H1 (cell line): ENCODE results near the gene TFAP2B. TPM values are rescaled to one million over a fixed set of nuclear protein-coding genes. Genes with fewer than 3 reads are reported as not detected.

ENCODE experiments used
- CTCF ChIA-PET: fragments of 300-600 bp; sonication (Branson Sonifier 250); formaldehyde crosslinking; loops from one replicate; lab custom pipeline; 2021; ENCODE audit not compliant: partially characterized antibody; lab: Charles Lee
- POLR2A ChIA-PET: fragments of 300-600 bp; sonication (Branson Sonifier 250); formaldehyde crosslinking; loops from one replicate; lab custom pipeline; 2021; ENCODE audit warnings: inconsistent platforms; ENCODE audit not compliant: partially characterized antibody; lab: Charles Lee
- DNase-seq, 2 experiments: peaks; one replicate each; pipeline versions ENCODE4 v3.0.0 to v3.0.0-alpha.2; 2010 to 2022; ENCODE audit warnings: low spot score in 2 of 2, low read depth in 1 of 2, mixed read lengths in 1 of 2
- FAIRE-seq: peaks from 2 replicates; lab custom pipeline; 2011; peaks lifted over from hg19 to GRCh38; lab: Jason Lieb, UNC
- H2AFZ ChIP-seq: 2 replicates; pipeline ENCODE4 v1.8.1; 2012; ENCODE audit warnings: low read length, inconsistent platforms
- H2AK5ac ChIP-seq: 2 replicates; pipeline ENCODE4 v1.6.1; 2013; ENCODE audit warnings: low read depth, low read length
- H2BK120ac ChIP-seq: replicated peaks from 2 replicates; pipeline ENCODE3; 2013; ENCODE audit warnings: low read depth, low read length, inconsistent platforms
- H2BK12ac ChIP-seq: 2 replicates; pipeline ENCODE4 v1.6.1; 2013; ENCODE audit warnings: low read depth, low read length
- H2BK15ac ChIP-seq: 2 replicates; pipeline ENCODE4 v1.6.1; 2013; ENCODE audit warnings: low read length
- H2BK20ac ChIP-seq: 2 replicates; pipeline ENCODE4 v1.6.1; 2013; ENCODE audit warnings: low read length
- H2BK5ac ChIP-seq: 2 replicates; pipeline ENCODE4 v1.6.1; 2013; ENCODE audit warnings: low read depth, low read length
- H3K14ac ChIP-seq: 2 replicates; pipeline ENCODE4 v1.6.1; 2013; ENCODE audit warnings: inconsistent platforms; ENCODE audit not compliant: insufficient read length
- H3K18ac ChIP-seq: 2 replicates; pipeline ENCODE4 v1.6.1; 2013; ENCODE audit warnings: low read length; ENCODE audit errors: extremely low read depth
- H3K23ac ChIP-seq: 2 replicates; pipeline ENCODE4 v1.6.1; 2013; ENCODE audit warnings: inconsistent platforms; ENCODE audit not compliant: insufficient read length
- H3K23me2 ChIP-seq: 2 replicates; pipeline ENCODE4 v1.6.1; 2013; ENCODE audit warnings: low read depth, low read length
- H3K27ac ChIP-seq: 2 replicates; pipeline ENCODE4 v1.6.1; 2011; ENCODE audit warnings: low read depth, low read length, inconsistent platforms
- H3K27me3 ChIP-seq, 4 experiments: replicated peaks in 1 of 4; 1 replicate in 1 of 4; 2 replicates in 3 of 4; pipeline versions ENCODE4 v1.6.1 to v1.8.1; 2011 to 2013; ENCODE audit warnings: low read length in 3 of 4, mild to moderate bottlenecking in 3 of 4, inconsistent platforms in 2 of 4, mixed read lengths in 2 of 4, moderate library complexity in 1 of 4; ENCODE audit not compliant: control insufficient read depth in 3 of 4, insufficient read depth in 3 of 4; ENCODE audit errors: extremely low read depth in 1 of 4
- H3K36me3 ChIP-seq, 4 experiments: 2 replicates each; pipeline versions ENCODE4 v1.6.1 to v1.8.1; 2011 to 2013; ENCODE audit warnings: mild to moderate bottlenecking in 4 of 4, low read length in 3 of 4, moderate library complexity in 2 of 4, control low read depth in 1 of 4, inconsistent platforms in 1 of 4; ENCODE audit not compliant: insufficient read depth in 4 of 4, control insufficient read depth in 2 of 4
- H3K4ac ChIP-seq: replicated peaks from 2 replicates; pipeline ENCODE3; 2013; ENCODE audit warnings: low read length, low read depth, mixed read lengths, inconsistent platforms; ENCODE audit not compliant: insufficient read length
- H3K4me1 ChIP-seq, 4 experiments: replicated peaks in 1 of 4; 1 replicate in 1 of 4; 2 replicates in 3 of 4; pipeline versions ENCODE4 v1.6.1 to v1.8.1; 2011 to 2013; ENCODE audit warnings: low read length in 3 of 4, inconsistent platforms in 2 of 4, mixed read lengths in 1 of 4; ENCODE audit not compliant: insufficient read depth in 4 of 4, control insufficient read depth in 3 of 4
- H3K4me2 ChIP-seq, 2 experiments: 2 replicates each; pipeline versions ENCODE4 v1.6.1 to v1.8.1; 2011 to 2013; ENCODE audit warnings: low read depth in 2 of 2, low read length in 2 of 2, control low read depth in 1 of 2, inconsistent platforms in 1 of 2, mild to moderate bottlenecking in 1 of 2; ENCODE audit not compliant: insufficient read depth in 1 of 2
- H3K4me3 ChIP-seq, 4 experiments: fragments of 200-600, 300-600 bp in 1 of 4; sonication (generic), shearing (Covaris generic), sonication (Bioruptor Twin) in 1 of 4; 2 replicates each; pipeline versions ENCODE4 v1.5.1 to v1.8.1; 2011 to 2016; ENCODE audit warnings: low read length in 4 of 4, low read depth in 3 of 4, control low read depth in 2 of 4, inconsistent platforms in 2 of 4, mild to moderate bottlenecking in 2 of 4, mixed read lengths in 1 of 4, moderate library complexity in 1 of 4; ENCODE audit not compliant: insufficient read depth in 2 of 4; ENCODE audit errors: extremely low read depth in 1 of 4
- H3K56ac ChIP-seq: replicated peaks from 2 replicates; pipeline ENCODE3; 2013; ENCODE audit warnings: low read depth, mild to moderate bottlenecking, mixed read lengths, low read length, inconsistent platforms; ENCODE audit not compliant: insufficient read length
- H3K79me1 ChIP-seq: 2 replicates; pipeline ENCODE4 v1.6.1; 2013; ENCODE audit warnings: low read depth, low read length, control low read depth
- H3K79me2 ChIP-seq, 2 experiments: 2 replicates each; pipeline versions ENCODE4 v1.6.1 to v1.8.1; 2012 to 2013; ENCODE audit warnings: low read length in 2 of 2, mild to moderate bottlenecking in 2 of 2, inconsistent platforms in 1 of 2; ENCODE audit not compliant: insufficient read depth in 2 of 2, control insufficient read depth in 1 of 2
- H3K9ac ChIP-seq, 4 experiments: replicated peaks in 1 of 4; 1 replicate in 1 of 4; 2 replicates in 3 of 4; pipeline versions ENCODE4 v1.6.1 to v1.8.1; 2011 to 2013; ENCODE audit warnings: low read depth in 3 of 4, low read length in 3 of 4, control low read depth in 2 of 4, mild to moderate bottlenecking in 2 of 4, moderate library complexity in 2 of 4, inconsistent platforms in 1 of 4; ENCODE audit errors: extremely low read depth in 1 of 4
- H3K9me3 ChIP-seq, 2 experiments: 2 replicates each; pipeline versions ENCODE4 v1.6.1 to v1.8.1; 2012 to 2013; ENCODE audit warnings: mild to moderate bottlenecking in 2 of 2, moderate library complexity in 2 of 2, control low read depth in 1 of 2, inconsistent platforms in 1 of 2, low read depth in 1 of 2, low read length in 1 of 2, mixed read lengths in 1 of 2; ENCODE audit not compliant: insufficient read depth in 2 of 2
- H4K20me1 ChIP-seq, 2 experiments: replicated peaks in 1 of 2; 2 replicates each; pipeline versions ENCODE3 to v1.8.1; 2011 to 2013; ENCODE audit warnings: inconsistent platforms in 2 of 2, low read length in 2 of 2, mild to moderate bottlenecking in 1 of 2; ENCODE audit not compliant: insufficient read depth in 2 of 2, control insufficient read depth in 1 of 2
- H4K5ac ChIP-seq: 2 replicates; pipeline ENCODE4 v1.6.1; 2013; ENCODE audit warnings: low read length, low read depth, mixed read lengths, inconsistent platforms; ENCODE audit not compliant: insufficient read length
- H4K8ac ChIP-seq: 2 replicates; pipeline ENCODE4 v1.8.0; 2013; ENCODE audit warnings: mild to moderate bottlenecking, moderate library complexity, low read length, inconsistent platforms; ENCODE audit not compliant: insufficient read depth; ENCODE audit errors: extremely low read depth
- H4K91ac ChIP-seq: replicated peaks from 2 replicates; pipeline ENCODE3; 2013; ENCODE audit warnings: low read length, mixed read lengths, inconsistent platforms; ENCODE audit not compliant: insufficient read length
- BACH1 ChIP-seq: IDR thresholded peaks from 2 replicates; pipeline ENCODE4 v1.6.1; 2012; ENCODE audit warnings: low read length, improper control_type of control experiment
- CTBP2 ChIP-seq: IDR thresholded peaks from 2 replicates; pipeline ENCODE4 v1.7.0; 2011; ENCODE audit warnings: borderline replicate concordance, mild to moderate bottlenecking, moderate library complexity, mixed read lengths, low read length; ENCODE audit not compliant: insufficient read depth, insufficient read length
- EP300 ChIP-seq, 2 experiments: IDR thresholded peaks; 1 replicate in 1 of 2; 2 replicates in 1 of 2; pipeline ENCODE4 v1.6.1; 2011 to 2012; ENCODE audit warnings: low read depth in 2 of 2, low read length in 2 of 2, mild to moderate bottlenecking in 2 of 2, borderline replicate concordance in 1 of 2, inconsistent platforms in 1 of 2, moderate library complexity in 1 of 2
- EZH2 ChIP-seq: fragments of 200-600 bp; sonication (generic); IDR thresholded peaks from 2 replicates; pipeline ENCODE4 v1.7.1; 2012; ENCODE audit warnings: low read depth, mild to moderate bottlenecking, moderate library complexity, low read length, inconsistent platforms; ENCODE audit not compliant: severe bottlenecking
- FOSL1 ChIP-seq: IDR thresholded peaks from 2 replicates; pipeline ENCODE4 v1.6.1; 2011; ENCODE audit warnings: mild to moderate bottlenecking, low read depth, low read length, moderate library complexity; ENCODE audit not compliant: insufficient read depth
- KDM1A ChIP-seq: fragments of 200-600, 300-600 bp; sonication (generic); IDR thresholded peaks from 2 replicates; pipeline ENCODE4 v1.7.1; 2016; ENCODE audit warnings: mild to moderate bottlenecking, low read length, borderline replicate concordance
- KDM5A ChIP-seq: fragments of 200-600 bp; IDR thresholded peaks from 2 replicates; pipeline ENCODE4 v1.7.1; 2012; ENCODE audit warnings: mild to moderate bottlenecking, low read length, inconsistent platforms, mixed read lengths
- RBBP5 ChIP-seq: IDR thresholded peaks from 2 replicates; pipeline ENCODE4 v1.7.1; 2012; ENCODE audit warnings: low read depth, mild to moderate bottlenecking, inconsistent platforms, low read length, moderate library complexity, borderline replicate concordance
- RNF2 ChIP-seq: fragments of 200-900, 300-1000 bp; sonication (generic); IDR thresholded peaks from 2 replicates; pipeline ENCODE4 v1.7.1; 2016; ENCODE audit warnings: borderline replicate concordance, low read depth, mild to moderate bottlenecking, antibody characterized with exemption, low read length; ENCODE audit not compliant: poor library complexity, severe bottlenecking; ENCODE audit errors: missing control alignments
- TBP ChIP-seq: IDR thresholded peaks from 2 replicates; pipeline ENCODE4 v1.6.1; 2011; ENCODE audit warnings: low read depth, low read length, improper control_type of control experiment
- TEAD4 ChIP-seq: IDR thresholded peaks from 2 replicates; pipeline ENCODE4 v1.6.1; 2012; ENCODE audit warnings: low read depth, low read length, inconsistent platforms, mixed read lengths
- WGBS, 2 experiments: shearing (Covaris generic) in 1 of 2; methylation state at CpG; one replicate each; pipeline versions ENCODE4 v1.1.6 to v1.1.7; 2013 to 2015; ENCODE audit warnings: low lambda C conversion rate in 2 of 2, mixed read lengths in 2 of 2, inconsistent platforms in 1 of 2, low coverage in 1 of 2, missing lambda C conversion rate in 1 of 2; ENCODE audit not compliant: insufficient replicate concordance in 2 of 2, insufficient coverage in 1 of 2, insufficient read length in 1 of 2; ENCODE audit errors: extremely low coverage in 1 of 2, missing lambda C conversion rate in 1 of 2; 5-methylcytosine and 5-hydroxymethylcytosine counted together
- polyA plus RNA-seq, 7 experiments: library from polyadenylated mRNA; depleted of rRNA in 3 of 7; stranded (reverse) in 5 of 7; unstranded in 2 of 7; fragments of >200 nt in 5 of 7; fragments of 200-250 nt in 2 of 7; gene quantifications; 1 replicate in 5 of 7; 2 replicates in 1 of 7; 4 replicates in 1 of 7; pipeline versions ENCODE4 v1.2.1 to v1.2.3, GENCODE V29; 2011 to 2013; ENCODE audit warnings: missing spikeins in 2 of 7, mixed read lengths in 2 of 7
- total RNA-seq: library from RNA; stranded (reverse); fragmentation: NEBNext Ultra II Directional; extraction: Animal tissue kit (Norgen Biotek cat#: 25700); gene quantifications from 2 replicates; pipeline ENCODE4 v1.2.1, GENCODE V29; 2021

TFAP2B gene
- total and polyA plus RNA-seq, 2 of the 8 experiments (the other 6 are each of a cell fraction or from before 2014, with no cell fraction given) = not detected

DNA sequence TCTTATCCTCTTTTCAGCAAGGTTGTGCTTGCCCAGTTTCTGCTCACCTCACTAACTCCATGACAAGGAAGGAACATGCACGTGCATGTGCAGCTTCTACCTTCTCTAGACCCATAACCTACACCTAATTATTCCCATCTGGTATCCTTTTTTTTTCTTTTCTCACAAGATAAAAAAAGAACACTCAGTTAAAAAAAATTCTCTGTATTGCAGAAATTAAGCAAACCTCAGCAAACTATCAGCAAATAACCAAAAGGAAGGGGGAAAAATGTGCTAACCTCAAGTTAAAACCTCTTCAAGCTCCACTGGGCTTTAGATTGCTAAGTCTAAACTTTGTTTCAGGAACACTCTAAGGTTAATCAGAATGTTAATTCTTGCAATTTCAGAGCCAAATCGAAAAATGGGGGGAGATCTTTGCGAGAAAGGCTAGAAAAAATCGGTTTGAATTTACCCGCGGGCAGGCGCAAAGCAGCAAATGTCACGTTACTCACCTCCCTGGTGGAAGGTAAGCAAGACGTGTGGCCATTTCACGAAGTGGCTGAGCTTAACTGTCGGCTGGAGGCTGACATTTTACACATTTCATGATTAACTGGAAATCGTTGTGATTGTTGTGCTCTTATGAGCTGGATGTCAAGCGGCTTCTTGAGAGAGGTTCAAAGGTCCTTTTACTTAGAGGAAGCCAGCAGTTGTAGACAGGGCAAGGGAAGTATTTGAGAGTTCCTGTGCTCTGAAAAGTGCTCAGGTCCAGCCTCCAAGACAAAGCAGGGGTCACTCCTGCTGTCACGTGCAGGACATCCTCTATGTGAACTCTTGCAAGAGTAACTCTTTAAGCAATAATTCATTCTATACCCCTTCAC, 19.1 kb downstream of the TFAP2B start:
- Histone ChIP-seq H2BK5ac (no peak overlapping the region), H3K79me2 (no peaks in the 10 kb centered on the region), H3K27me3 (peaks cover 84 to 97% (median 90%) of the 10 kb centered on the region in 4 experiments), H3K36me3 (no peaks in the 10 kb centered on the region), H2BK120ac (no peak overlapping the region), H3K23ac (no peak overlapping the region), H3K9me3 (no peaks in the 10 kb centered on the region), H3K4ac (no peak overlapping the region), H2AK5ac (no peak overlapping the region), H3K27ac (no peak overlapping the region), H3K9ac (no peak overlapping the region), H4K20me1 (peaks cover 3 to 21% of the 10 kb centered on the region in 2 experiments), H3K23me2 (no peaks in the 10 kb centered on the region), H3K79me1 (no peaks in the 10 kb centered on the region), H3K18ac (no peak overlapping the region), H2BK15ac (peak overlapping the region; percentile 16; the same call in 1 of the 2 replicates), H4K91ac (no peak overlapping the region), H3K4me1 (peaks cover 2 to 20% (median 8%) of the 10 kb centered on the region in 4 experiments; a peak in 6 of 7 replicates), H2BK20ac (no peak overlapping the region), H4K5ac (no peak overlapping the region), H2AFZ (no peak overlapping the region), H3K14ac (no peak overlapping the region), H3K4me2 (0 out of 4 replicates have a peak overlapping the region, but pooled peaks of 1 of the 2 experiments have one; percentile 29), H2BK12ac (no peak overlapping the region), H4K8ac (no peak overlapping the region), H3K56ac (no peak overlapping the region), H3K4me3 (no peak overlapping the region)
- WGBS, 2 experiments = 7% methylated on average over 14 of the region's 14 CpGs; no CpG with 5 or more reads in 1 of the 2 experiments
- DNase-seq (no peak), FAIRE-seq (peak; percentile 13)
- ChIA-PET POLR2A (no interaction called here), CTCF (interaction anchor here (1.0 to 2.2 kb wide), 2 partner anchors 12 to 15 kb away, joined by 4 to 5 read pairs; no protein-coding TSS in a partner anchor)
- no peak for TF ChIP-seq KDM1A
- peak; percentile 99 for TF ChIP-seq RNF2
- no peak for TF ChIP-seq BACH1
- TF ChIP-seq EZH2 = peak; percentile 79
- TF ChIP-seq RBBP5 = no peak
- TF ChIP-seq KDM5A = no peak
- no peak for TF ChIP-seq TBP
- TF ChIP-seq CTBP2 = no peak
- no peak for TF ChIP-seq EP300 (IDR thresholded peaks at IDR 0.05; ENCODE audit: borderline replicate concordance in 1 of 2, low read depth in 2 of 2, low read length in 2 of 2)
- TF ChIP-seq TEAD4 = no peak
- TF ChIP-seq FOSL1 = no peak
